HEK293T (cell line): ENCODE data around the gene ARHGDIG.

Experiments
- CTCF ChIA-PET: fragments of 350-600 bp; formaldehyde crosslinking; extraction: SDS; loops from one replicate; lab custom pipeline; 2021; ENCODE audit warnings: antibody characterized with exemption, inconsistent platforms; lab: Yijun Ruan, JAX
- POLR2A ChIA-PET: fragments of 350-600 bp; formaldehyde crosslinking; extraction: SDS; loops from one replicate; lab custom pipeline; 2020; ENCODE audit warnings: antibody characterized with exemption, inconsistent platforms; lab: Yijun Ruan, JAX
- DNase-seq: peaks from one replicate; pipeline ENCODE4 v3.0.0; 2012; ENCODE audit warnings: mixed read lengths; ENCODE audit errors: extremely low spot score
- ARNT ChIP-seq: fragments of 450-650 bp; IDR thresholded peaks from 2 replicates; pipeline ENCODE4 v1.6.1; 2017; ENCODE audit warnings: mild to moderate bottlenecking
- BHLHE40 ChIP-seq: fragments of 450-650 bp; IDR thresholded peaks from 2 replicates; pipeline ENCODE4 v1.6.1; 2016; ENCODE audit warnings: mild to moderate bottlenecking, moderate library complexity, borderline replicate concordance
- CTBP1 ChIP-seq: fragments of 450-650 bp; IDR thresholded peaks from 2 replicates; pipeline ENCODE4 v1.6.1; 2016; ENCODE audit warnings: borderline replicate concordance
- ELF4 ChIP-seq: fragments of 450-650 bp; IDR thresholded peaks from 2 replicates; pipeline ENCODE4 v1.6.1; 2017; ENCODE audit warnings: antibody characterized with exemption
- FOXA1 ChIP-seq: fragments of 450-650 bp; IDR thresholded peaks from 2 replicates; pipeline ENCODE4 v1.6.1; 2016; ENCODE audit warnings: mild to moderate bottlenecking
- FOXK2 ChIP-seq: fragments of 450-650 bp; IDR thresholded peaks from 2 replicates; pipeline ENCODE4 v1.6.1; 2016; ENCODE audit warnings: mild to moderate bottlenecking
- FOXM1 ChIP-seq: fragments of 450-650 bp; IDR thresholded peaks from 2 replicates; pipeline ENCODE4 v1.6.1; 2017; ENCODE audit warnings: mild to moderate bottlenecking, borderline replicate concordance
- HDGF ChIP-seq: fragments of 450-650 bp; IDR thresholded peaks from 2 replicates; pipeline ENCODE4 v1.6.1; 2017; ENCODE audit warnings: antibody characterized with exemption, borderline replicate concordance
- L3MBTL2 ChIP-seq: fragments of 450-650 bp; conservative IDR thresholded peaks from 2 replicates; pipeline ENCODE4 v1.6.1; 2016; ENCODE audit warnings: mild to moderate bottlenecking
- LEF1 ChIP-seq: fragments of 450-650 bp; IDR thresholded peaks from 2 replicates; pipeline ENCODE4 v1.6.1; 2017; ENCODE audit warnings: mild to moderate bottlenecking, borderline replicate concordance
- NFRKB ChIP-seq: fragments of 450-650 bp; IDR thresholded peaks from 2 replicates; pipeline ENCODE4 v1.6.1; 2016; ENCODE audit warnings: mild to moderate bottlenecking, moderate library complexity
- SP1 ChIP-seq: fragments of 450-650 bp; IDR thresholded peaks from 2 replicates; pipeline ENCODE4 v1.6.1; 2017
- SUZ12 ChIP-seq: fragments of 450-650 bp; IDR thresholded peaks from 2 replicates; pipeline ENCODE4 v1.6.1; 2016; ENCODE audit warnings: mild to moderate bottlenecking
- TARDBP ChIP-seq: fragments of 450-650 bp; IDR thresholded peaks from 2 replicates; pipeline ENCODE4 v1.6.1; 2016
- ZNF384 ChIP-seq: fragments of 450-650 bp; IDR thresholded peaks from 2 replicates; pipeline ENCODE4 v1.6.1; 2016
- TF ChIP-seq, protein P1 (sequence below): fragments of 450-650 bp; IDR thresholded peaks from 2 replicates; pipeline ENCODE4 v1.6.1; 2016

The ARHGDIG gene

DNA sequence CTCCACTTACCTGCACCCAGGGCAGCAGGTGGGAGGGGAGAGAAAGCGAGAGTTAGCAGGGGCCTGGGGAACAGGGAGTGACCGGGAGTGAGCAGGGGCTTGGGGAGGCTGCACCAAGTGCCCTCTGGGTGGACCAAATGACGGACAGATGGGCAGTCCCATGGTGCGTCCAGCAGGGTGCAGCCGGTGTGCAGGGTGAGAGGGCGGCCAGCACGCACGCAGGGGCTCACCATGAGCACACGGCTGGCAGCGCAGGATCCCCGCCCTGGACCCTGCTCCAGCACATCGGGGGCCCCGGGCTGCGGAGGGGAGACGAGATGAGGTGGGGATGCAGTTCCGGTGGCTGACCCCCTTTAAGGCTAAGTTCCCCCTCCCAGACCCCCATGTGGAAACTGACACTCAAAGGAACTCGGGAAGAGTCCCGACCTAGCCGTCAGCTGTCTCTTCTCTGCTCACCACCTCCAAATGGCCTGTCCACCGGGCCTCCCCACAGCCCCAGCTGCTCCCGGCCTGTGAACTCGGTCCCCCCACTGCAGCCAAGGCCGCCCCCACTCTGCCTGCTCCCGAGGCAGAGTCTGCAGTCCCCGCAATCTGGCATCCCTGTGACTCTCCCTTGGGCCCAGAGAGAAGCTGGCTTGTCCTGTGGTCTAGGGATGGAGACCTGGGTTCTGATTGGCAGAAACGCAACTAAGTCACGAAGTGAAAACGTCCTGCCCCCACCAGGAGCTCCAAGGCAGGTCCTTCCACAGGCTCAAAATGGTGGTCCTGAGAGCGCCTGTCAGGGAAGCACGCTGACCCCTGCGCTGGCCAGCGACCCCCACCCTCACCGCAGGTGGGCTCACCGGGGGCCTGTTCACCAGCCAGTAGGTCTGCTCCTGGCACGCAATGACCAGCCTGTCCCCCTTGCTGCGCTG lies 7.5 kb upstream of the ARHGDIG start:
- ChIA-PET POLR2A (no interaction called here), CTCF (no interaction called here)
- TF ChIP-seq BHLHE40: no peak
- TF ChIP-seq NFRKB: no peak
- TF ChIP-seq, protein P1, sequence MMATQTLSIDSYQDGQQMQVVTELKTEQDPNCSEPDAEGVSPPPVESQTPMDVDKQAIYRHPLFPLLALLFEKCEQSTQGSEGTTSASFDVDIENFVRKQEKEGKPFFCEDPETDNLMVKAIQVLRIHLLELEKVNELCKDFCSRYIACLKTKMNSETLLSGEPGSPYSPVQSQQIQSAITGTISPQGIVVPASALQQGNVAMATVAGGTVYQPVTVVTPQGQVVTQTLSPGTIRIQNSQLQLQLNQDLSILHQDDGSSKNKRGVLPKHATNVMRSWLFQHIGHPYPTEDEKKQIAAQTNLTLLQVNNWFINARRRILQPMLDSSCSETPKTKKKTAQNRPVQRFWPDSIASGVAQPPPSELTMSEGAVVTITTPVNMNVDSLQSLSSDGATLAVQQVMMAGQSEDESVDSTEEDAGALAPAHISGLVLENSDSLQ: no peak
- DNase-seq: no peak

DNA sequence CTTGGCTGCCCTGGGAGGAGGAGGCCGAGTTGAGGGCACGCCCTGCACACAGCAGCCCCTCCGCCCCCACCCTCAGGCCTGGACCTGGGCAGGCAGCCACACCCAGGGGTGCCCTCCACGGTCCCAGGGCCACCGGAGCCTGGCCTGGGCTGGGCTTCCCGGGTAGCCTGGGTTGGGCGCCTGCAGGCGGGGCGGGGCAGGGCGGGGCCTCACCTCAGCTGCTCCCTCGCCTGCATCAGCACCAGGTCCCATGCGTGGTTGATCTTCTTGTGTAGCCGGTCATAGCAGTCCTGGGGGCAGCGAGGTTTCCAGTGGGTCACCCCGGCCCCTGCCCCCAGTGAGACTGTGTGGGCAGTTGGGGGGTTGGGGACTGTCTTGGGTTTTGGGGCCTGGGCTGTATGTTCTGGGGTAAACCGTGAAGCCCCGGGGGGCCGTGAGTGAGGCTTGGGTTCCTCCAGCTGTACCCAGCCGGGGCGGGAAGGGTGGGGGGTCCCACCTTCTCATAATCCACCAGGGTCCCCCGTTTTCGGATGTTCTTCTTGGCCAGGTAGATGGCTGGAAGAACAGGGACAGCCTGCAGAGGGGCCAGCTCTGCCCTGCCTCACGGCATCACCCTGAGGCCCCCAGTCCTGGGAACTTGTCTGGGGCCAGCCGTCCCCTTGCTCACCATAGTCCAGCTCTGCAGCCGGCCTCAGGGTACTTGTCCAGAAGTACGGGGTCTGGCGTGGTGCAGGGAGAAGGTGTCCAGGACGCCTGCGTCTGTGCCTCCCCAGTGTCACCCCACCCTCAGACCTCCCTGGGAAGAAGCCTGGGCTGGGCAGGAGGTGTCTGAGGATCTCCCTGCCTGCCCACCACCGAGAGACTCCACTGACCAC lies 6.6 kb upstream of the ARHGDIG start:
- ChIA-PET POLR2A (no interaction called here), CTCF (no interaction called here)
- no peak for TF ChIP-seq SP1
- no peak for TF ChIP-seq ARNT
- TF ChIP-seq ZNF384: no peak
- no peak for TF ChIP-seq L3MBTL2
- no peak for TF ChIP-seq LEF1
- TF ChIP-seq CTBP1: no peak
- no peak for DNase-seq

DNA sequence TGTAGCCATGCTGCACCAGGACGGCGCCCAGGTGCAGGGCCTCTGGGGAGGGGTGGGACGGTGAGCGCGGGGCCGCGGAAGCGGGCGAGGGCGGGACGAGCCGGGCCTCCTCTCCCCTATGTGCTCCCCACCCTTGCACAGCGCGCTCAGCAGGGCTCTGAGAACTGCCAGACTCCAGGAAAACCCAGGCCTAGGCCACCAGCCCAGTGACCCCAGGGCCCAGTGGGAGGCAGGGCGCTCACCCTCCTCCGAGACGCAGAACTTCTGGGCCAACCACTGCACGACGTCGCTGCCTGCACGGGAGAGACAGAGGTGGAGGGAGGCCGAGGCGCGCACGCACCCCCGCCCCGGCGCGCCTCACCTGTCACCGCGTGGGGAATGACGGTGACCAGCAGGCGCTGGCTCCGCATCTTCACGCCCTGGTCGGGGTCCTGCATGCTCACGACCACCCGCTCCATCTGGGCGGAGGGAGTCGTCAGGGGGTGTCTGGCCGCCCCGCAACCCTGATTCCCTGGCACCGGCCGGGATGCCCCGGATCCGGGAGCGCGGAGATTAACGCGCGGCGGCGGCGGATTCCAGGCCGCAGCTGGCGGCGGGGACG lies 5.2 kb upstream of the ARHGDIG start:
- TF ChIP-seq ARNT (no peak), SP1 (no peak), BHLHE40 (no peak), FOXK2 (no peak), FOXM1 (no peak), SUZ12 (no peak), ELF4 (no peak), ZNF384 (no peak), CTBP1 (no peak), LEF1 (no peak), FOXA1 (no peak), L3MBTL2 (no peak)
- TF ChIP-seq, protein P1: no peak
- CTCF ChIA-PET: no interaction called here
- no peak for DNase-seq
- POLR2A ChIA-PET: no interaction called here

DNA sequence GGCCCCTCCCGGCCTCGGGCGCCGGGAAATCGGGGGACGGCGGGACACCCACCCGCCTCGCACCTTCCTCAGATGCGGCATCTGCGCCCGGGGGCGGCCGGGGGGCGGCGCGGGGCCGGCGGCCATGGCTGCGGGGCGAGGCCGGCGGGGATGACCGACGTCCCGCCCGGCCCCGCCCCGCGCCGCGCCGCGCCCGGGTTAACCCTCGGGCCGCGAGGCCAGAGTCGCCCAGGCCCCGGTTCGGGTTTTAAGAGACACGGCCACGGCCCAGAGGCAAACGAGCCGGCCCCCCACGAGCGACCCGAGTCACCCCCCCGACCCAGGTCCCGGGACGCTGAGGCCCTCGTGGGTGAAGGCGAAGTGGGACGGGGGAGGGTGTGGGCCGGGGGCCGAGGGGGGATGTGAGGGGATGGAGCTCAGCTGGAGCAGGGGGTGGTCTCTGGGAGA lies 4.6 kb upstream of the ARHGDIG start, which contains the start of gene RGS11:
Gene RGS11 (minus strand): TSS at position 159 of the 447 bp plus-strand sequence. CDS start 33 bp downstream, at position 126.
- POLR2A ChIA-PET: no interaction called here
- CTCF ChIA-PET: no interaction called here
- no peak for TF ChIP-seq SP1
- no peak for TF ChIP-seq BHLHE40
- TF ChIP-seq NFRKB: no peak
- no peak for TF ChIP-seq TARDBP
- no peak for TF ChIP-seq CTBP1
- no peak for TF ChIP-seq FOXA1
- TF ChIP-seq LEF1: no peak
- TF ChIP-seq ELF4: no peak
- TF ChIP-seq, protein P1: no peak
- no peak for TF ChIP-seq FOXK2
- TF ChIP-seq ARNT: no peak
- no peak for TF ChIP-seq HDGF
- TF ChIP-seq ZNF384: no peak
- TF ChIP-seq FOXM1: no peak
- TF ChIP-seq SUZ12: no peak
- TF ChIP-seq L3MBTL2: no peak
- no peak for DNase-seq

DNA sequence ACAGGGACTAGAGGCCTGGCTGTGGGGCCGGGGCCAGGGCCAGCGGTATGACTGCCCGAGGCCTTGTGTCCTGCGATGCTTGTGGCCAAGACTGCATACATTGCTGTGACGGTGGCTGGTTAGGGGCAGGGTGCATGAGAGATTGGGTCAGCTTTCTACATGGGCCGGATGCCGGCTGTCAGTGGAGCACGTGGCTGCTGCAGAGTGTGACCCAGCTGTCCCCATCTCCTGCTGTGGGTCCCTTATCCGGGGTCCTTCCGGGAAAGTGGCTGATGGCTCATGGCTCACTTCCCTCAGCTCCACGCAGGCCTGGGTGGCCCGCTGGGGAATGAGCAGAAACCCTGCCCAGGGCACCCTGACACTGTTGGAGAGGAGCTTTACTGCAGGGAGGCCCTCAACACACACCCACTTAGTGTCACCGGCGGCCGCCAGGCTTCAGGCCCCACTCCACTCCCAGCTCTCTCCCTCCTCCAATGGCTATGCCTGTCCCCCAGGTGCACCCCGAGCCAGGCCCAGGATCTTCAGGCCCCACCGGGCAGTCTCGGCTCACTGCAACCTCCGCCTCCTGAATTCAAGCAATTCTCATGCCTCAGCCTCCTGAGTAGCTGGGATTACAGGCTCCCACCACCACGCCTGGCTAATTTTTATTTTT lies 3.8 kb upstream of the ARHGDIG start:
- ChIA-PET POLR2A (no interaction called here), CTCF (no interaction called here)
- DNase-seq: no peak
- TF ChIP-seq SP1 (no peak), FOXA1 (no peak), SUZ12 (no peak), TARDBP (no peak), HDGF (no peak), FOXK2 (no peak), ZNF384 (no peak), NFRKB (no peak), ARNT (no peak), LEF1 (no peak), BHLHE40 (no peak), CTBP1 (no peak), L3MBTL2 (no peak), ELF4 (no peak)
- TF ChIP-seq, protein P1: no peak
